H1 (cell line): ENCODE results near the gene METTL22. TPM values are rescaled to one million over a fixed set of nuclear protein-coding genes. Genes with fewer than 3 reads are reported as not detected.

ENCODE experiments used
- CTCF ChIA-PET: fragments of 300-600 bp; sonication (Branson Sonifier 250); formaldehyde crosslinking; loops from one replicate; lab custom pipeline; 2021; ENCODE audit not compliant: partially characterized antibody; lab: Charles Lee
- POLR2A ChIA-PET: fragments of 300-600 bp; sonication (Branson Sonifier 250); formaldehyde crosslinking; loops from one replicate; lab custom pipeline; 2021; ENCODE audit warnings: inconsistent platforms; ENCODE audit not compliant: partially characterized antibody; lab: Charles Lee
- DNase-seq, 2 experiments: peaks; one replicate each; pipeline versions ENCODE4 v3.0.0 to v3.0.0-alpha.2; 2010 to 2022; ENCODE audit warnings: low spot score in 2 of 2, low read depth in 1 of 2, mixed read lengths in 1 of 2
- FAIRE-seq: peaks from 2 replicates; lab custom pipeline; 2011; peaks lifted over from hg19 to GRCh38; lab: Jason Lieb, UNC
- H2AFZ ChIP-seq: 2 replicates; pipeline ENCODE4 v1.8.1; 2012; ENCODE audit warnings: low read length, inconsistent platforms
- H2AK5ac ChIP-seq: 2 replicates; pipeline ENCODE4 v1.6.1; 2013; ENCODE audit warnings: low read depth, low read length
- H2BK120ac ChIP-seq: replicated peaks from 2 replicates; pipeline ENCODE3; 2013; ENCODE audit warnings: low read depth, low read length, inconsistent platforms
- H2BK12ac ChIP-seq: 2 replicates; pipeline ENCODE4 v1.6.1; 2013; ENCODE audit warnings: low read depth, low read length
- H2BK15ac ChIP-seq: 2 replicates; pipeline ENCODE4 v1.6.1; 2013; ENCODE audit warnings: low read length
- H2BK20ac ChIP-seq: 2 replicates; pipeline ENCODE4 v1.6.1; 2013; ENCODE audit warnings: low read length
- H2BK5ac ChIP-seq: 2 replicates; pipeline ENCODE4 v1.6.1; 2013; ENCODE audit warnings: low read depth, low read length
- H3K14ac ChIP-seq: 2 replicates; pipeline ENCODE4 v1.6.1; 2013; ENCODE audit warnings: inconsistent platforms; ENCODE audit not compliant: insufficient read length
- H3K18ac ChIP-seq: 2 replicates; pipeline ENCODE4 v1.6.1; 2013; ENCODE audit warnings: low read length; ENCODE audit errors: extremely low read depth
- H3K23ac ChIP-seq: 2 replicates; pipeline ENCODE4 v1.6.1; 2013; ENCODE audit warnings: inconsistent platforms; ENCODE audit not compliant: insufficient read length
- H3K23me2 ChIP-seq: 2 replicates; pipeline ENCODE4 v1.6.1; 2013; ENCODE audit warnings: low read depth, low read length
- H3K27ac ChIP-seq: 2 replicates; pipeline ENCODE4 v1.6.1; 2011; ENCODE audit warnings: low read depth, low read length, inconsistent platforms
- H3K27me3 ChIP-seq, 4 experiments: replicated peaks in 1 of 4; 1 replicate in 1 of 4; 2 replicates in 3 of 4; pipeline versions ENCODE4 v1.6.1 to v1.8.1; 2011 to 2013; ENCODE audit warnings: low read length in 3 of 4, mild to moderate bottlenecking in 3 of 4, inconsistent platforms in 2 of 4, mixed read lengths in 2 of 4, moderate library complexity in 1 of 4; ENCODE audit not compliant: control insufficient read depth in 3 of 4, insufficient read depth in 3 of 4; ENCODE audit errors: extremely low read depth in 1 of 4
- H3K36me3 ChIP-seq, 4 experiments: 2 replicates each; pipeline versions ENCODE4 v1.6.1 to v1.8.1; 2011 to 2013; ENCODE audit warnings: mild to moderate bottlenecking in 4 of 4, low read length in 3 of 4, moderate library complexity in 2 of 4, control low read depth in 1 of 4, inconsistent platforms in 1 of 4; ENCODE audit not compliant: insufficient read depth in 4 of 4, control insufficient read depth in 2 of 4
- H3K4ac ChIP-seq: replicated peaks from 2 replicates; pipeline ENCODE3; 2013; ENCODE audit warnings: low read length, low read depth, mixed read lengths, inconsistent platforms; ENCODE audit not compliant: insufficient read length
- H3K4me1 ChIP-seq, 4 experiments: replicated peaks in 1 of 4; 1 replicate in 1 of 4; 2 replicates in 3 of 4; pipeline versions ENCODE4 v1.6.1 to v1.8.1; 2011 to 2013; ENCODE audit warnings: low read length in 3 of 4, inconsistent platforms in 2 of 4, mixed read lengths in 1 of 4; ENCODE audit not compliant: insufficient read depth in 4 of 4, control insufficient read depth in 3 of 4
- H3K4me2 ChIP-seq, 2 experiments: 2 replicates each; pipeline versions ENCODE4 v1.6.1 to v1.8.1; 2011 to 2013; ENCODE audit warnings: low read depth in 2 of 2, low read length in 2 of 2, control low read depth in 1 of 2, inconsistent platforms in 1 of 2, mild to moderate bottlenecking in 1 of 2; ENCODE audit not compliant: insufficient read depth in 1 of 2
- H3K4me3 ChIP-seq, 4 experiments: fragments of 200-600, 300-600 bp in 1 of 4; sonication (generic), shearing (Covaris generic), sonication (Bioruptor Twin) in 1 of 4; 2 replicates each; pipeline versions ENCODE4 v1.5.1 to v1.8.1; 2011 to 2016; ENCODE audit warnings: low read length in 4 of 4, low read depth in 3 of 4, control low read depth in 2 of 4, inconsistent platforms in 2 of 4, mild to moderate bottlenecking in 2 of 4, mixed read lengths in 1 of 4, moderate library complexity in 1 of 4; ENCODE audit not compliant: insufficient read depth in 2 of 4; ENCODE audit errors: extremely low read depth in 1 of 4
- H3K56ac ChIP-seq: replicated peaks from 2 replicates; pipeline ENCODE3; 2013; ENCODE audit warnings: low read depth, mild to moderate bottlenecking, mixed read lengths, low read length, inconsistent platforms; ENCODE audit not compliant: insufficient read length
- H3K79me1 ChIP-seq: 2 replicates; pipeline ENCODE4 v1.6.1; 2013; ENCODE audit warnings: low read depth, low read length, control low read depth
- H3K79me2 ChIP-seq, 2 experiments: 2 replicates each; pipeline versions ENCODE4 v1.6.1 to v1.8.1; 2012 to 2013; ENCODE audit warnings: low read length in 2 of 2, mild to moderate bottlenecking in 2 of 2, inconsistent platforms in 1 of 2; ENCODE audit not compliant: insufficient read depth in 2 of 2, control insufficient read depth in 1 of 2
- H3K9ac ChIP-seq, 4 experiments: replicated peaks in 1 of 4; 1 replicate in 1 of 4; 2 replicates in 3 of 4; pipeline versions ENCODE4 v1.6.1 to v1.8.1; 2011 to 2013; ENCODE audit warnings: low read depth in 3 of 4, low read length in 3 of 4, control low read depth in 2 of 4, mild to moderate bottlenecking in 2 of 4, moderate library complexity in 2 of 4, inconsistent platforms in 1 of 4; ENCODE audit errors: extremely low read depth in 1 of 4
- H3K9me3 ChIP-seq, 2 experiments: 2 replicates each; pipeline versions ENCODE4 v1.6.1 to v1.8.1; 2012 to 2013; ENCODE audit warnings: mild to moderate bottlenecking in 2 of 2, moderate library complexity in 2 of 2, control low read depth in 1 of 2, inconsistent platforms in 1 of 2, low read depth in 1 of 2, low read length in 1 of 2, mixed read lengths in 1 of 2; ENCODE audit not compliant: insufficient read depth in 2 of 2
- H4K20me1 ChIP-seq, 2 experiments: replicated peaks in 1 of 2; 2 replicates each; pipeline versions ENCODE3 to v1.8.1; 2011 to 2013; ENCODE audit warnings: inconsistent platforms in 2 of 2, low read length in 2 of 2, mild to moderate bottlenecking in 1 of 2; ENCODE audit not compliant: insufficient read depth in 2 of 2, control insufficient read depth in 1 of 2
- H4K5ac ChIP-seq: 2 replicates; pipeline ENCODE4 v1.6.1; 2013; ENCODE audit warnings: low read length, low read depth, mixed read lengths, inconsistent platforms; ENCODE audit not compliant: insufficient read length
- H4K8ac ChIP-seq: 2 replicates; pipeline ENCODE4 v1.8.0; 2013; ENCODE audit warnings: mild to moderate bottlenecking, moderate library complexity, low read length, inconsistent platforms; ENCODE audit not compliant: insufficient read depth; ENCODE audit errors: extremely low read depth
- H4K91ac ChIP-seq: replicated peaks from 2 replicates; pipeline ENCODE3; 2013; ENCODE audit warnings: low read length, mixed read lengths, inconsistent platforms; ENCODE audit not compliant: insufficient read length
- CTCF ChIP-seq, 3 experiments: IDR thresholded peaks; 1 replicate in 2 of 3; 2 replicates in 1 of 3; pipeline versions ENCODE4 v1.5.1 to v1.6.1; 2011; ENCODE audit warnings: low read length in 3 of 3, mild to moderate bottlenecking in 3 of 3, inconsistent platforms in 2 of 3, low read depth in 1 of 3, moderate library complexity in 1 of 3; ENCODE audit not compliant: insufficient read depth in 1 of 3; ENCODE audit errors: control extremely low read depth in 1 of 3
- EGR1 ChIP-seq: IDR thresholded peaks from 2 replicates; pipeline ENCODE4 v1.6.1; 2011; ENCODE audit warnings: low read depth, low read length, borderline replicate concordance
- EZH2 ChIP-seq: fragments of 200-600 bp; sonication (generic); IDR thresholded peaks from 2 replicates; pipeline ENCODE4 v1.7.1; 2012; ENCODE audit warnings: low read depth, mild to moderate bottlenecking, moderate library complexity, low read length, inconsistent platforms; ENCODE audit not compliant: severe bottlenecking
- KDM4A ChIP-seq: IDR thresholded peaks from one replicate; pipeline ENCODE4 v1.7.1; 2012; ENCODE audit warnings: low read depth, mild to moderate bottlenecking, moderate library complexity, low read length, inconsistent platforms; ENCODE audit not compliant: severe bottlenecking
- PHF8 ChIP-seq: fragments of 200-600 bp; sonication (generic); conservative IDR thresholded peaks from 2 replicates; pipeline ENCODE4 v1.7.1; 2012; ENCODE audit warnings: low read depth, mild to moderate bottlenecking, inconsistent platforms, low read length, moderate library complexity
- RBBP5 ChIP-seq: IDR thresholded peaks from 2 replicates; pipeline ENCODE4 v1.7.1; 2012; ENCODE audit warnings: low read depth, mild to moderate bottlenecking, inconsistent platforms, low read length, moderate library complexity, borderline replicate concordance
- SP2 ChIP-seq: IDR thresholded peaks from 2 replicates; pipeline ENCODE4 v1.6.1; 2012; ENCODE audit warnings: mild to moderate bottlenecking, low read length, inconsistent platforms
- WGBS, 2 experiments: shearing (Covaris generic) in 1 of 2; methylation state at CpG; one replicate each; pipeline versions ENCODE4 v1.1.6 to v1.1.7; 2013 to 2015; ENCODE audit warnings: low lambda C conversion rate in 2 of 2, mixed read lengths in 2 of 2, inconsistent platforms in 1 of 2, low coverage in 1 of 2, missing lambda C conversion rate in 1 of 2; ENCODE audit not compliant: insufficient replicate concordance in 2 of 2, insufficient coverage in 1 of 2, insufficient read length in 1 of 2; ENCODE audit errors: extremely low coverage in 1 of 2, missing lambda C conversion rate in 1 of 2; 5-methylcytosine and 5-hydroxymethylcytosine counted together
- polyA plus RNA-seq, 7 experiments: library from polyadenylated mRNA; depleted of rRNA in 3 of 7; stranded (reverse) in 5 of 7; unstranded in 2 of 7; fragments of >200 nt in 5 of 7; fragments of 200-250 nt in 2 of 7; gene quantifications; 1 replicate in 5 of 7; 2 replicates in 1 of 7; 4 replicates in 1 of 7; pipeline versions ENCODE4 v1.2.1 to v1.2.3, GENCODE V29; 2011 to 2013; ENCODE audit warnings: missing spikeins in 2 of 7, mixed read lengths in 2 of 7
- total RNA-seq: library from RNA; stranded (reverse); fragmentation: NEBNext Ultra II Directional; extraction: Animal tissue kit (Norgen Biotek cat#: 25700); gene quantifications from 2 replicates; pipeline ENCODE4 v1.2.1, GENCODE V29; 2021

The METTL22 gene
- total and polyA plus RNA-seq, 2 of the 8 experiments (the other 6 are each of a cell fraction or from before 2014, with no cell fraction given) = 56.7 to 85.2 TPM

DNA sequence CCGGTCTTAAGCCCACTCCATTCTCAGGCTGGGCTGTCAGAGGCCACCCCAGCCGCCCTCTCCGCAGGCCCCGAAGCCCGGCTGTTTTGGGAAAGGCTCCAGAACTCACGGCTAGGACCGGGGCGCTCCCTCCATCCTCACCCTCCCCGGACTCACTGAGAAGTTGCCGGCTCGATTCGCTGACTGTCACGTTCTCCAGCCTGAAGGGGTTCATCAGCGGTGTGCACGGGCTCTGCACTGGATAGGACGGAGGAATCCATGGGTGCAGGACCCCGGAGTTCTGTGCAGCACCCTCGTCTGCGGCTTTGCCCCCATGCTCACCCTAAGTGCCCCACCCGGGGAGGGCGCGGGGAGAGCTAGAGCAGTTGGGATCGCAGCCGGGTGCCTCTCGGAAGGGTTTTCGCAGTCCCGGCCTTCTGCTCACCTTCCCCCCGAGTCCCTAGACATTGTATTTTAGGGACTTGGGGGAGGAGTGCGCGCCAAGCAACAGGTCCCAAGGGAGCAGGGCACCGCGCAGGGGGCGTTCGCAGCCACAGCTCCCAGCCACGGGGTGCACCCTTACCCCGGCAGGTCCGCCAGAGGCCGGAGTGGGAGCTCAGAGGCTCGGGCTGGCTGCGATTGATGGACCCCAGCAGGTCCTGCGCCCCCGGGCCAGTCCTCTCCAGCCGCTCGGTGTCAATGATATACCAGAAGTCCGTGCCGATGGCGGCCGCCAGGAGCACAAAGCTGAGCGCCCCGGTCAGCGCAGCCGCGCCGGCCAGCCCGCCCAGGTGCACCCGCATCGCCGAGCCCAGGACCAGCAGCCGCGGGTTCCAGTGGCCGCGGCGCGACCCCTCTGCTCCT, 32.2 kb upstream of the METTL22 start:
- no peak overlapping the region for H3K4ac ChIP-seq
- H3K36me3 ChIP-seq = no peaks in the 10 kb centered on the region
- FAIRE-seq (no peak), DNase-seq (peak in 1 of 2 experiments; percentile 78)
- no peak overlapping the region for H3K27ac ChIP-seq
- H2BK120ac ChIP-seq = no peak overlapping the region
- peaks cover 0 to 7% of the 10 kb centered on the region in 2 experiments for H4K20me1 ChIP-seq
- no peak overlapping the region for H2AK5ac ChIP-seq
- no peak overlapping the region for H2BK20ac ChIP-seq
- H3K9ac ChIP-seq = peak overlapping the region in 2 of 4 experiments; percentile 7 to 8; a peak in 2 of 7 replicates
- H3K79me1 ChIP-seq = no peaks in the 10 kb centered on the region
- 2% methylated on average over 50 of the region's 64 CpGs; no CpG with 5 or more reads in 1 of the 2 experiments for WGBS, 2 experiments
- H4K8ac ChIP-seq = peak overlapping the region; percentile 58
- peak overlapping the region; percentile 83 for H3K18ac ChIP-seq
- H3K79me2 ChIP-seq = no peaks in the 10 kb centered on the region
- H3K27me3 ChIP-seq = peaks cover 10 to 33% (median 21%) of the 10 kb centered on the region in 4 experiments
- H4K91ac ChIP-seq = no peak overlapping the region
- POLR2A ChIA-PET = interaction anchor here (1.0 to 2.4 kb wide), 10 partner anchors 9 to 243 kb away, joined by 3 to 10 read pairs (median 4); no protein-coding TSS in a partner anchor
- no peak overlapping the region; the same call in 1 of the 2 replicates for H2AFZ ChIP-seq
- no peak overlapping the region for H3K56ac ChIP-seq
- H3K9me3 ChIP-seq = peaks cover 0 to 4% of the 10 kb centered on the region in 2 experiments; a peak in 1 of 4 replicates
- H3K4me1 ChIP-seq = peaks cover 0 to 12% (median 5%) of the 10 kb centered on the region in 4 experiments; a peak in 3 of 7 replicates
- peaks cover 25% of the 10 kb centered on the region for H3K23me2 ChIP-seq
- no peak overlapping the region for H3K14ac ChIP-seq
- peak overlapping the region; percentile 13 for H4K5ac ChIP-seq
- H3K4me3 ChIP-seq = peak overlapping the region; percentile 52 to 69 (median 60)
- H2BK12ac ChIP-seq = no peak overlapping the region; the same call in 1 of the 2 replicates
- CTCF ChIA-PET = interaction anchor here (0.6 to 12.4 kb wide), 10 partner anchors 9 to 545 kb away, joined by 3 to 162 read pairs (median 4); no protein-coding TSS in a partner anchor
- no peak overlapping the region for H2BK15ac ChIP-seq
- no peak overlapping the region for H3K23ac ChIP-seq
- peak overlapping the region; percentile 89 to 100 for H3K4me2 ChIP-seq
- no peak overlapping the region; the same call in 1 of the 2 replicates for H2BK5ac ChIP-seq
- peak; percentile 61 for TF ChIP-seq EZH2
- TF ChIP-seq PHF8 = no peak
- TF ChIP-seq SP2 = no peak
- no peak for TF ChIP-seq EGR1
- peak; percentile 12; the same call in 1 of the 2 replicates for TF ChIP-seq RBBP5
- peak; percentile 90 for TF ChIP-seq KDM4A
- TF ChIP-seq CTCF (IDR thresholded peaks at IDR 0.05; ENCODE audit: control extremely low read depth in 1 of 3, insufficient read depth in 1 of 3, low read depth in 1 of 3, low read length in 3 of 3) = peak in 2 of 3 experiments; percentile 8 to 12; a peak in 2 of 4 replicates
